Panc1 (cell line): ENCODE measurements around the gene THSD7B. TPM values are rescaled to one million over a fixed set of nuclear protein-coding genes. Genes with fewer than 3 reads are reported as not detected.

Experiments used
- ATAC-seq: fragments of 200-7000 bp; cut with Tn5 transposase; 2 replicates; pipeline ENCODE4 v1.9.1; 2020; ENCODE audit warnings: mild to moderate bottlenecking, moderate library complexity
- BruUV-seq: library from RNA; stranded (reverse); fragments of 400-500 nt; replicated peaks from 2 replicates; lab custom pipeline; 2021; lab: Mats Ljungman, UMichigan
- CTCF ChIA-PET: fragments of 300-600 bp; sonication (Branson Sonifier 250); formaldehyde crosslinking; loops from one replicate; lab custom pipeline; 2022; ENCODE audit warnings: antibody characterized with exemption; lab: Charles Lee
- POLR2A ChIA-PET: fragments of 300-600 bp; sonication (Branson Sonifier 250); formaldehyde crosslinking; loops from one replicate; lab custom pipeline; 2022; ENCODE audit warnings: antibody characterized with exemption; lab: Charles Lee
- DNase-seq: peaks from one replicate; pipeline ENCODE4 v3.0.0-alpha.2; 2010; ENCODE audit warnings: low read depth, low spot score
- H3K27ac ChIP-seq: 2 replicates; pipeline ENCODE4 v1.5.1; 2011; ENCODE audit warnings: mild to moderate bottlenecking, low read length, inconsistent platforms
- H3K27me3 ChIP-seq: fragments of 200-500 bp; sonication (Bioruptor generic); 2 replicates; pipeline ENCODE4 v1.6.0; 2014; ENCODE audit warnings: low read length, inconsistent platforms; ENCODE audit not compliant: control insufficient read depth, insufficient read depth
- H3K36me3 ChIP-seq: fragments of 200-500 bp; sonication (Bioruptor generic); 2 replicates; pipeline ENCODE4 v1.5.1; 2014; ENCODE audit warnings: inconsistent platforms, mild to moderate bottlenecking, low read length, moderate library complexity; ENCODE audit not compliant: control insufficient read depth, insufficient read depth
- H3K4me1 ChIP-seq: 2 replicates; pipeline ENCODE4 v1.5.1; 2011; ENCODE audit warnings: inconsistent platforms, mild to moderate bottlenecking, low read length, moderate library complexity; ENCODE audit not compliant: control insufficient read depth, insufficient read depth
- H3K4me3 ChIP-seq, 2 experiments: 2 replicates each; pipeline ENCODE4 v1.5.1; 2011 to 2012; ENCODE audit warnings: low read depth in 2 of 2, low read length in 2 of 2, mild to moderate bottlenecking in 2 of 2, inconsistent platforms in 1 of 2, moderate library complexity in 1 of 2
- H3K9me3 ChIP-seq: fragments of 200-500 bp; sonication (Bioruptor generic); 2 replicates; pipeline ENCODE4 v1.5.1; 2014; ENCODE audit warnings: low read depth, mild to moderate bottlenecking, inconsistent platforms, low read length, moderate library complexity; ENCODE audit not compliant: control insufficient read depth, insufficient read depth
- CTCF ChIP-seq: fragments of 450-650 bp; IDR thresholded peaks from 2 replicates; pipeline ENCODE4 v1.5.1; 2017; ENCODE audit warnings: mild to moderate bottlenecking
- POLR2AphosphoS5 ChIP-seq: IDR thresholded peaks from 2 replicates; pipeline ENCODE4 v1.6.1; 2012; ENCODE audit warnings: mild to moderate bottlenecking, low read depth, low read length, moderate library complexity
- REST ChIP-seq, 2 experiments: IDR thresholded peaks; 2 replicates each; pipeline ENCODE4 v1.6.1; 2011 to 2012; ENCODE audit warnings: low read depth in 2 of 2, control low read depth in 1 of 2, low read length in 1 of 2, mild to moderate bottlenecking in 1 of 2, moderate library complexity in 1 of 2; ENCODE audit not compliant: insufficient read depth in 1 of 2
- SIN3A ChIP-seq: IDR thresholded peaks from 2 replicates; pipeline ENCODE4 v1.6.1; 2012; ENCODE audit warnings: low read depth, mild to moderate bottlenecking, low read length, moderate library complexity, borderline replicate concordance; ENCODE audit not compliant: insufficient read depth
- TCF7L2 ChIP-seq: IDR thresholded peaks from 2 replicates; pipeline ENCODE4 v1.6.1; 2011; ENCODE audit warnings: mild to moderate bottlenecking, low read depth, low read length, inconsistent platforms
- in situ Hi-C: cut with HindIII; loops from 2 replicates; pipeline ENCODE4 v1.10.0; 2016; ENCODE audit warnings: low sequenced_read_pairs, low pct_unique_long_range_greater_than_20kb
- intact Hi-C: fragments of 100-400 bp; cut with micrococcal nuclease; formaldehyde crosslinking; loops from one replicate; pipeline ENCODE4 v1.10.0; 2022; ENCODE audit not compliant: unreplicated experiment
- total RNA-seq: library from RNA; stranded (reverse); gene quantifications from one replicate; pipeline ENCODE4 v1.2.1, GENCODE V29; 2021; ENCODE audit not compliant: unreplicated experiment

Gene THSD7B
- total RNA-seq, 1 experiment from 2014 or later: not detected

- Histone ChIP-seq H3K4me3 (no peak overlapping the region), H3K4me1 (no peaks in the 10 kb centered on the region), H3K9me3 (no peaks in the 10 kb centered on the region), H3K27me3 (no peaks in the 10 kb centered on the region), H3K27ac (no peak overlapping the region), H3K36me3 (no peaks in the 10 kb centered on the region)
- no TSS peak for BruUV-seq
- ATAC-seq (no peak), DNase-seq (no peak)
- intact Hi-C loops: no loop called here
- ChIA-PET CTCF (no interaction called here), POLR2A (no interaction called here)
- TF ChIP-seq TCF7L2 (no peak), CTCF (no peak), SIN3A (no peak), REST (IDR thresholded peaks at IDR 0.05; ENCODE audit: insufficient read depth in 1 of 2, low read depth in 2 of 2, low read length in 1 of 2) (no peak), POLR2AphosphoS5 (no peak)
- in situ Hi-C loops: no loop called here
Measured at GRCh38 chr2:136917411-136917881, 152.1 kb downstream of the THSD7B start.

- Histone ChIP-seq H3K4me3 (no peak overlapping the region), H3K27ac (no peak overlapping the region), H3K27me3 (no peaks in the 10 kb centered on the region), H3K4me1 (no peaks in the 10 kb centered on the region), H3K9me3 (no peaks in the 10 kb centered on the region), H3K36me3 (no peaks in the 10 kb centered on the region)
- DNase-seq (no peak), ATAC-seq (no peak)
- ChIA-PET CTCF (no interaction called here), POLR2A (no interaction called here)
- TF ChIP-seq CTCF (no peak), TCF7L2 (no peak), SIN3A (no peak), REST (IDR thresholded peaks at IDR 0.05; ENCODE audit: insufficient read depth in 1 of 2, low read depth in 2 of 2, low read length in 1 of 2) (no peak), POLR2AphosphoS5 (no peak)
- intact Hi-C loops: no loop called here
- in situ Hi-C loops: no loop called here
- BruUV-seq: no TSS peak
Measured at GRCh38 chr2:136919682-136920081, 154.3 kb downstream of the THSD7B start.
